ENCODE measurements around the gene OLIG1.

DNA sequence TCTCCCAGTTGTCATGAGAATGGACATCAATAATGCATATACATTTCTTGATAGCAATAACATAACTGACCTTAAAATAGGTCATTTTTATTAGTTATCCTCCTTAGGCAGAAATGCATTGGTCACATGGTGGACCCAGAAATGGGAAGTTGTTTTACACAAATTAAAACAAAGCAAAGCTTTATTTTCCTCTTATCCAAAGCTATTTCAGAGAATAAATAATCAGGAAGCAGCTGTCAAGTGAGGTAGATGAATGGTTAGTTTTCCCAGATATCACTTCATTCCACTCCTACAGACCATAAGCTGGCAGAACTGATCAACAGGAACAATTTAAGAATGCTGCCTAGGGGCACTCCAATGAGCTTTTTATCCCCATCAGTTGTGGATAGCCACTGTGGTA lies 16.0 kb upstream of the OLIG1 start:
- TF ChIP-seq, protein P1, sequence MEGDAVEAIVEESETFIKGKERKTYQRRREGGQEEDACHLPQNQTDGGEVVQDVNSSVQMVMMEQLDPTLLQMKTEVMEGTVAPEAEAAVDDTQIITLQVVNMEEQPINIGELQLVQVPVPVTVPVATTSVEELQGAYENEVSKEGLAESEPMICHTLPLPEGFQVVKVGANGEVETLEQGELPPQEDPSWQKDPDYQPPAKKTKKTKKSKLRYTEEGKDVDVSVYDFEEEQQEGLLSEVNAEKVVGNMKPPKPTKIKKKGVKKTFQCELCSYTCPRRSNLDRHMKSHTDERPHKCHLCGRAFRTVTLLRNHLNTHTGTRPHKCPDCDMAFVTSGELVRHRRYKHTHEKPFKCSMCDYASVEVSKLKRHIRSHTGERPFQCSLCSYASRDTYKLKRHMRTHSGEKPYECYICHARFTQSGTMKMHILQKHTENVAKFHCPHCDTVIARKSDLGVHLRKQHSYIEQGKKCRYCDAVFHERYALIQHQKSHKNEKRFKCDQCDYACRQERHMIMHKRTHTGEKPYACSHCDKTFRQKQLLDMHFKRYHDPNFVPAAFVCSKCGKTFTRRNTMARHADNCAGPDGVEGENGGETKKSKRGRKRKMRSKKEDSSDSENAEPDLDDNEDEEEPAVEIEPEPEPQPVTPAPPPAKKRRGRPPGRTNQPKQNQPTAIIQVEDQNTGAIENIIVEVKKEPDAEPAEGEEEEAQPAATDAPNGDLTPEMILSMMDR (IDR thresholded peaks at IDR 0.05 in 4 of 5, conservative IDR thresholded peaks at IDR 0.05 in 1 of 5): no peak
- TF ChIP-seq POLR2A (IDR thresholded peaks at IDR 0.05): no peak

Measured in gastrocnemius medialis (tissue), 4 donors.